GM23248 (cell line): Measurements from ENCODE around the gene TJP2. TPM values are rescaled to one million over a fixed set of nuclear protein-coding genes. Genes with fewer than 3 reads are reported as not detected.
A peak's percentile ranks its signal among the peaks of the same experiment; 100 is the strongest.

Experiments used
- DNase-seq: peaks from one replicate; pipeline ENCODE4 v3.0.0-alpha.2; 2015
- H2AFZ ChIP-seq: fragments of 200-600 bp; sonication (generic); 2 replicates; pipeline ENCODE4 v1.6.1; 2016; ENCODE audit warnings: antibody characterized with exemption
- H3F3A ChIP-seq: fragments of 200-600 bp; sonication (generic); 2 replicates; pipeline ENCODE4 v1.6.1; 2016; ENCODE audit warnings: mild to moderate bottlenecking, antibody characterized with exemption, mixed run types; ENCODE audit not compliant: insufficient read depth
- H3K27ac ChIP-seq: fragments of 200-600 bp; sonication (generic); 2 replicates; pipeline ENCODE4 v1.5.1; 2016; ENCODE audit warnings: mild to moderate bottlenecking
- H3K27me3 ChIP-seq: fragments of 200-600 bp; sonication (generic); replicated peaks from 2 replicates; pipeline ENCODE4 v1.6.1; 2016; ENCODE audit warnings: mild to moderate bottlenecking; ENCODE audit not compliant: insufficient read depth
- H3K36me3 ChIP-seq: fragments of 200-600 bp; sonication (generic); 2 replicates; pipeline ENCODE4 v1.6.1; 2016; ENCODE audit warnings: low read depth, mild to moderate bottlenecking
- H3K4me1 ChIP-seq: fragments of 200-600 bp; sonication (generic); 2 replicates; pipeline ENCODE4 v1.6.1; 2016; ENCODE audit warnings: mild to moderate bottlenecking; ENCODE audit not compliant: insufficient read depth
- H3K4me2 ChIP-seq: fragments of 200-600 bp; sonication (generic); one replicate; pipeline ENCODE4 v1.6.1; 2016; ENCODE audit warnings: mild to moderate bottlenecking; ENCODE audit not compliant: unreplicated experiment
- H3K4me3 ChIP-seq: fragments of 200-600 bp; sonication (generic); 2 replicates; pipeline ENCODE4 v1.5.1; 2016; ENCODE audit warnings: mild to moderate bottlenecking
- H3K79me2 ChIP-seq: fragments of 200-600 bp; sonication (generic); 2 replicates; pipeline ENCODE4 v1.6.1; 2016; ENCODE audit warnings: mild to moderate bottlenecking; ENCODE audit not compliant: insufficient read depth
- H3K9ac ChIP-seq: fragments of 200-600 bp; sonication (generic); 2 replicates; pipeline ENCODE4 v1.6.1; 2016; ENCODE audit warnings: mild to moderate bottlenecking
- H3K9me2 ChIP-seq: fragments of 200-600 bp; sonication (generic); 2 replicates; pipeline ENCODE4 v1.6.1; 2016; ENCODE audit warnings: mixed run types, mild to moderate bottlenecking, moderate library complexity; ENCODE audit not compliant: insufficient read depth
- H3K9me3 ChIP-seq: fragments of 200-600 bp; sonication (generic); one replicate; pipeline ENCODE4 v1.6.1; 2017; ENCODE audit warnings: low read depth
- H4K20me1 ChIP-seq: fragments of 200-600 bp; sonication (generic); 2 replicates; pipeline ENCODE4 v1.6.0; 2016; ENCODE audit not compliant: insufficient read depth
- EZH2 ChIP-seq: fragments of 200-600 bp; sonication (generic); IDR thresholded peaks from 2 replicates; pipeline ENCODE4 v1.6.1; 2018; ENCODE audit warnings: antibody characterized with exemption, mild to moderate bottlenecking; ENCODE audit not compliant: insufficient read depth, poor library complexity, severe bottlenecking
- EZH2phosphoT487 ChIP-seq: fragments of 200-600 bp; sonication (generic); IDR thresholded peaks from 2 replicates; pipeline ENCODE4 v1.6.1; 2018; ENCODE audit warnings: antibody characterized with exemption, moderate library complexity, mild to moderate bottlenecking, low read depth; ENCODE audit not compliant: insufficient read depth
- WGBS, 2 experiments: methylation state at CpG; one replicate each; pipeline ENCODE4 v1.1.6; 2015 to 2017; ENCODE audit warnings: low lambda C conversion rate in 2 of 2, low coverage in 1 of 2; ENCODE audit errors: missing lambda C conversion rate in 2 of 2; 5-methylcytosine and 5-hydroxymethylcytosine counted together
- in situ Hi-C: fragments of 300-500 bp; cut with MboI; formaldehyde crosslinking; loops from 2 replicates; pipeline ENCODE4 v1.15.0; 2020
- polyA plus RNA-seq: library from polyadenylated mRNA; unstranded; fragments of >200 nt; fragmentation: Nextera tagmentation; extraction: Ambion mirVana; gene quantifications from 2 replicates; pipeline ENCODE4 v1.2.1, GENCODE V29; 2016
- total RNA-seq: library from RNA; depleted of rRNA; stranded (reverse); fragments of >200 nt; shearing (Covaris generic); gene quantifications from 2 replicates; pipeline ENCODE4 v1.2.3, GENCODE V29; 2014

The TJP2 gene
- total and polyA plus RNA-seq, 2 experiments from 2014 or later, result 5.5 to 8.6 TPM

DNA sequence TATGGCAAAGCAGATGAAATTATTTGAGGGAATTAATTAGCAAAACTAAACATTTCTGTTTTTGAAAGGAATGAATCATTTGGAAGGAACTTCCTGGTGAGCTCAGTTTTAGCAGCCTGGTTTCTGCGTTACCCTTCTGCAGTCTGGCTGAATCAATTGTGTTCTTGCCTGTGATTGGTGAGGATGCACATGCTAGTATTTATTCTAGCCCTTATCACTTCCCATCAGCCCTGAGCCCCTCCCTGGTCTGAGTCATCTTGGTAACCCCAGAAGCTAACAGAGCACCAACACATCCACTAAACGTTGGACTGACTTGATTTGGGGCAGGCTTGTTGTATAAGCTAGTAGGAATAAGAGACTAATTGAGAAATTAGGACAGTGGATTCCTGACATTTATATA is 6.6 kb downstream of the TJP2 start:
- no peaks in the 10 kb centered on the region for H4K20me1 ChIP-seq
- H3K4me1 ChIP-seq, result peaks cover 21% of the 10 kb centered on the region
- in situ Hi-C loops, result no loop called here
- H3K4me2 ChIP-seq, result peak overlapping the region; percentile 69
- H3K4me3 ChIP-seq, result peak overlapping the region; percentile 32; the same call in 1 of the 2 replicates
- H3K9ac ChIP-seq, result peak overlapping the region; percentile 44; the same call in 1 of the 2 replicates
- peak overlapping the region; percentile 75 for H3K27ac ChIP-seq
- no peaks in the 10 kb centered on the region for H3K27me3 ChIP-seq
- peaks cover 31% of the 10 kb centered on the region for H3F3A ChIP-seq
- peak overlapping the region; percentile 45; the same call in 1 of the 2 replicates for H2AFZ ChIP-seq
- TF ChIP-seq EZH2 (no peak), EZH2phosphoT487 (no peak)
- DNase-seq, result peak; percentile 96
- WGBS, 2 experiments, result 0% methylated on average over 2 of the region's 2 CpGs
- H3K9me3 ChIP-seq, result no peaks in the 10 kb centered on the region
- no peaks in the 10 kb centered on the region for H3K9me2 ChIP-seq
- no peaks in the 10 kb centered on the region for H3K36me3 ChIP-seq
- H3K79me2 ChIP-seq, result peaks cover 89% of the 10 kb centered on the region

- in situ Hi-C loops, result no loop called here
- H3K4me1 ChIP-seq, result peaks cover 25% of the 10 kb centered on the region
- H3K36me3 ChIP-seq, result no peaks in the 10 kb centered on the region
- H3K9ac ChIP-seq, result no peak overlapping the region
- H3K4me2 ChIP-seq, result no peak overlapping the region
- no peak overlapping the region for H3K4me3 ChIP-seq
- peaks cover 23% of the 10 kb centered on the region for H3F3A ChIP-seq
- H3K27ac ChIP-seq, result no peak overlapping the region
- H4K20me1 ChIP-seq, result no peaks in the 10 kb centered on the region
- H3K27me3 ChIP-seq, result no peaks in the 10 kb centered on the region
- H3K9me2 ChIP-seq, result no peaks in the 10 kb centered on the region
- no peak overlapping the region for H2AFZ ChIP-seq
- no peak for DNase-seq
- TF ChIP-seq EZH2 (no peak), EZH2phosphoT487 (no peak)
- H3K79me2 ChIP-seq, result peaks cover 82% of the 10 kb centered on the region
- H3K9me3 ChIP-seq, result no peaks in the 10 kb centered on the region
- WGBS, 2 experiments, result 83 to 89% methylated on average over 4 of the region's 4 CpGs
Observed at GRCh38 chr9:69181908-69182353, 7.9 kb downstream of the TJP2 start.

DNA sequence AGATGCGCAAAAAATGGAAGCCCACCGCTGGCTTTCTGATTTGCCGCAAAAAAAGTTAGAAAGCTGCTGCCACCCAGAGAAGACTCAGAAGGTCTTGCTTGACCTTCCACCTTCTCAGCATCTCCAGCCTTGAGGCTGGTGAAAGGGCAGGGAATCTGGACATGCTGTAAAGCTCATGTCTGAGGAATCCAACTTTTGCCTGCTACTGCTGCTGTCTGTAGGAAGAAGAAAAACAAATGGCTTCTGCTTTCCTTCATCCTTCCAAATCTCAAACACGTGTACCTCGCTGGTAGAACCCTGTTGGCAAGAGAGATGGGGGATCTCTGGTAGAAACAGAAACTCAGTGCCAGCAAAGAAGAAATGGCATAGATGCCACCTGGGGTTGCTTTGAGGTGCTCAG is 10.2 kb downstream of the TJP2 start:
- Histone ChIP-seq H3K4me2 (no peak overlapping the region), H3K4me1 (peaks cover 34% of the 10 kb centered on the region), H2AFZ (no peak overlapping the region), H4K20me1 (no peaks in the 10 kb centered on the region), H3K36me3 (no peaks in the 10 kb centered on the region), H3K27ac (no peak overlapping the region), H3K27me3 (no peaks in the 10 kb centered on the region), H3K9me3 (no peaks in the 10 kb centered on the region), H3K9ac (no peak overlapping the region), H3K9me2 (no peaks in the 10 kb centered on the region), H3K79me2 (peaks cover 78% of the 10 kb centered on the region), H3K4me3 (no peak overlapping the region), H3F3A (peaks cover 33% of the 10 kb centered on the region)
- in situ Hi-C loops, result no loop called here
- DNase-seq, result no peak
- TF ChIP-seq EZH2phosphoT487, result no peak
- TF ChIP-seq EZH2, result no peak
- 95 to 97% methylated on average over 5 of the region's 5 CpGs for whole genome bisulfite sequencing, 2 experiments

DNA sequence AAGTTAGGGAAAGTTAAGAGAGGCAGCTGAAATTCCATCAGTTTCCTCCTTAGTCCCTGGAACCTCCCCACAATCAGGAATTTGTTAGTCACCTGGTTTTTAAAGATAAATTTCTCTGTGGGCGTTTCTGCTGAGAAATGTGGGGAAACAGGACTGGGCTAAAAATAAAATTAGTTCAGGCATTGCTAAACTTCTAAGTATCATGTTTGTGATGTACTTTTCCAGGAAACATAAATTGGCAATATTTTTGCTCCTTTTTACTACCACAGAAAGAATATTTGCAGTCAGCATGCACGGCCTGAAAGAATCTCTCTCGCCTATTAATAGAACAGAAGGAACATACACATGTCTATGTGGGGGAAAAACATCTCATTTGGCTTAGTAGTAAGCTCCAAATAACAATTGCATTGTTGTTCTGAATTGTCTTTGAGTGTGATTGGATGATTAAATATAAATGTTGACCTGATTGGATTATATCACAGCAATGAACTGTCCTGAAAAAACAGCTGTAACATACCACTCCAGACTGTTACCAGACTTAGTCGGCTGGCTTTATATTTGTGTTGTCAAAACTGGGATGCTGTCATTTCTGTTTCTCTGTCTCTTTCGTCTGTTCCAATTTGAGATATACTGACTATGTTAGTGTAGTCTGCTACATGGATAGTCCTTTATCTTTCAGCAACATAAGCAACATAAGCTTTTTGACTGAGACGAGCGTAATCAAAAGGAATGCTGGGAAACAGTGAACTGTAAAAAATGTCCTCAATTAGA is 12.9 kb downstream of the TJP2 start:
- Histone ChIP-seq H3K9me3 (no peaks in the 10 kb centered on the region), H3K36me3 (no peaks in the 10 kb centered on the region), H3K27me3 (no peaks in the 10 kb centered on the region), H2AFZ (0 out of 2 replicates have a peak overlapping the region, but pooled peaks have one; percentile 8), H3F3A (peaks cover 12% of the 10 kb centered on the region), H3K4me1 (peaks cover 18% of the 10 kb centered on the region), H3K4me3 (no peak overlapping the region), H3K9me2 (no peaks in the 10 kb centered on the region), H4K20me1 (no peaks in the 10 kb centered on the region), H3K9ac (peak overlapping the region; percentile 15; the same call in 1 of the 2 replicates), H3K27ac (peak overlapping the region; percentile 52), H3K4me2 (peak overlapping the region; percentile 40), H3K79me2 (peaks cover 82% of the 10 kb centered on the region)
- 60% methylated on average over 7 of the region's 7 CpGs for WGBS, 2 experiments
- no peak for TF ChIP-seq EZH2
- TF ChIP-seq EZH2phosphoT487, result no peak
- peak; percentile 76 for DNase-seq
- in situ Hi-C loops, result no loop called here
